Liver (tissue), 3 donors: ENCODE data around the gene CATSPER1.

ENCODE experiments used
- FOXA2 ChIP-seq: IDR thresholded peaks from 2 replicates; pipeline ENCODE4 v1.6.1; 2016; ENCODE audit warnings: antibody characterized with exemption
- HNF4A ChIP-seq, 2 donors: conservative IDR thresholded peaks; 2 replicates each; pipeline ENCODE4 v1.6.1; 2016; ENCODE audit warnings: antibody characterized with exemption in 2 of 2, mild to moderate bottlenecking in 2 of 2
- NR2F2 ChIP-seq: IDR thresholded peaks from 2 replicates; pipeline ENCODE4 v1.6.1; 2016; ENCODE audit warnings: antibody characterized with exemption
- RAD21 ChIP-seq, 2 donors: IDR thresholded peaks; 2 replicates each; pipeline ENCODE4 v1.6.1; 2016; ENCODE audit warnings: antibody characterized with exemption in 2 of 2, mild to moderate bottlenecking in 2 of 2
- SP1 ChIP-seq: IDR thresholded peaks from 2 replicates; pipeline ENCODE4 v1.6.1; 2018; ENCODE audit warnings: antibody characterized with exemption, mild to moderate bottlenecking
- TAF1 ChIP-seq: conservative IDR thresholded peaks from 2 replicates; pipeline ENCODE4 v1.6.1; 2016; ENCODE audit warnings: antibody characterized with exemption, mild to moderate bottlenecking
- YY1 ChIP-seq: IDR thresholded peaks from 2 replicates; pipeline ENCODE4 v1.6.1; 2016; ENCODE audit warnings: antibody characterized with exemption, mild to moderate bottlenecking
- TF ChIP-seq, protein P1 (sequence below): fragments of 150-350 bp; IDR thresholded peaks from 2 replicates; pipeline ENCODE4 v1.5.1; 2017; ENCODE audit warnings: improper control_type of control experiment, low read depth, low read length; ENCODE audit not compliant: missing input control
- TF ChIP-seq, protein P2 (sequence below): IDR thresholded peaks from 2 replicates; pipeline ENCODE4 v1.6.1; 2016; ENCODE audit warnings: antibody characterized with exemption
- TF ChIP-seq, protein P3 (sequence below): IDR thresholded peaks from 2 replicates; pipeline ENCODE4 v1.6.1; 2016; ENCODE audit warnings: antibody characterized with exemption
- TF ChIP-seq, protein P4 (sequence below): IDR thresholded peaks from 2 replicates; pipeline ENCODE4 v1.6.1; 2016; ENCODE audit warnings: antibody characterized with exemption, mild to moderate bottlenecking
- TF ChIP-seq, protein P5 (sequence below): IDR thresholded peaks from 2 replicates; pipeline ENCODE4 v1.6.1; 2016; ENCODE audit warnings: antibody characterized with exemption
- donor health status: healthy.
- donor health status: healthy.

DNA sequence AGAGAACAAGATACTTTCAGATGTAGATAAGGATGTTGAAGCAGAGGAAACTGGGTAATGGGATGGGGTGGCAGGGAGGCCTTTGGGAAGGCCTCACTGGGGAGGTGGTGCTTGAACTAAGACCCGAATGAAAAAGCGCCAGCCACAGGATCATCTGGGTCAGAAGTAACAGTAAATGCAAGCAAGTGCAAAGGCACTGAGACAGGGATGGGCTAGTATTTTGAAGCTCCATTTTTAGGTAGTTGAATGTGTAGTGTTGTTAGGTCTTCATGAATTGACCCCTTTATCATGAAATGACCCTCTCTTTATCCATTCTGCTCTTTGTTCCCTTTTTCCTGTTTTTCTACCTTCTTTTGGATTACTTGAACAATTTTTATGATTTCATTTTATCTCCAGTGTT, 37.6 kb upstream of the CATSPER1 start:
- TF ChIP-seq, protein P1, sequence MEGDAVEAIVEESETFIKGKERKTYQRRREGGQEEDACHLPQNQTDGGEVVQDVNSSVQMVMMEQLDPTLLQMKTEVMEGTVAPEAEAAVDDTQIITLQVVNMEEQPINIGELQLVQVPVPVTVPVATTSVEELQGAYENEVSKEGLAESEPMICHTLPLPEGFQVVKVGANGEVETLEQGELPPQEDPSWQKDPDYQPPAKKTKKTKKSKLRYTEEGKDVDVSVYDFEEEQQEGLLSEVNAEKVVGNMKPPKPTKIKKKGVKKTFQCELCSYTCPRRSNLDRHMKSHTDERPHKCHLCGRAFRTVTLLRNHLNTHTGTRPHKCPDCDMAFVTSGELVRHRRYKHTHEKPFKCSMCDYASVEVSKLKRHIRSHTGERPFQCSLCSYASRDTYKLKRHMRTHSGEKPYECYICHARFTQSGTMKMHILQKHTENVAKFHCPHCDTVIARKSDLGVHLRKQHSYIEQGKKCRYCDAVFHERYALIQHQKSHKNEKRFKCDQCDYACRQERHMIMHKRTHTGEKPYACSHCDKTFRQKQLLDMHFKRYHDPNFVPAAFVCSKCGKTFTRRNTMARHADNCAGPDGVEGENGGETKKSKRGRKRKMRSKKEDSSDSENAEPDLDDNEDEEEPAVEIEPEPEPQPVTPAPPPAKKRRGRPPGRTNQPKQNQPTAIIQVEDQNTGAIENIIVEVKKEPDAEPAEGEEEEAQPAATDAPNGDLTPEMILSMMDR, result no peak
- TF ChIP-seq, protein P2, sequence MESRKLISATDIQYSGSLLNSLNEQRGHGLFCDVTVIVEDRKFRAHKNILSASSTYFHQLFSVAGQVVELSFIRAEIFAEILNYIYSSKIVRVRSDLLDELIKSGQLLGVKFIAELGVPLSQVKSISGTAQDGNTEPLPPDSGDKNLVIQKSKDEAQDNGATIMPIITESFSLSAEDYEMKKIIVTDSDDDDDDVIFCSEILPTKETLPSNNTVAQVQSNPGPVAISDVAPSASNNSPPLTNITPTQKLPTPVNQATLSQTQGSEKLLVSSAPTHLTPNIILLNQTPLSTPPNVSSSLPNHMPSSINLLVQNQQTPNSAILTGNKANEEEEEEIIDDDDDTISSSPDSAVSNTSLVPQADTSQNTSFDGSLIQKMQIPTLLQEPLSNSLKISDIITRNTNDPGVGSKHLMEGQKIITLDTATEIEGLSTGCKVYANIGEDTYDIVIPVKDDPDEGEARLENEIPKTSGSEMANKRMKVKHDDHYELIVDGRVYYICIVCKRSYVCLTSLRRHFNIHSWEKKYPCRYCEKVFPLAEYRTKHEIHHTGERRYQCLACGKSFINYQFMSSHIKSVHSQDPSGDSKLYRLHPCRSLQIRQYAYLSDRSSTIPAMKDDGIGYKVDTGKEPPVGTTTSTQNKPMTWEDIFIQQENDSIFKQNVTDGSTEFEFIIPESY, result no peak
- TF ChIP-seq RAD21 (IDR thresholded peaks at IDR 0.05) (no peak), NR2F2 (no peak), TAF1 (no peak), YY1 (no peak), FOXA2 (no peak), HNF4A (conservative IDR thresholded peaks at IDR 0.05) (no peak), SP1 (no peak)
- TF ChIP-seq, protein P3, sequence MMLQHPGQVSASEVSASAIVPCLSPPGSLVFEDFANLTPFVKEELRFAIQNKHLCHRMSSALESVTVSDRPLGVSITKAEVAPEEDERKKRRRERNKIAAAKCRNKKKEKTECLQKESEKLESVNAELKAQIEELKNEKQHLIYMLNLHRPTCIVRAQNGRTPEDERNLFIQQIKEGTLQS, result no peak
- TF ChIP-seq, protein P4, sequence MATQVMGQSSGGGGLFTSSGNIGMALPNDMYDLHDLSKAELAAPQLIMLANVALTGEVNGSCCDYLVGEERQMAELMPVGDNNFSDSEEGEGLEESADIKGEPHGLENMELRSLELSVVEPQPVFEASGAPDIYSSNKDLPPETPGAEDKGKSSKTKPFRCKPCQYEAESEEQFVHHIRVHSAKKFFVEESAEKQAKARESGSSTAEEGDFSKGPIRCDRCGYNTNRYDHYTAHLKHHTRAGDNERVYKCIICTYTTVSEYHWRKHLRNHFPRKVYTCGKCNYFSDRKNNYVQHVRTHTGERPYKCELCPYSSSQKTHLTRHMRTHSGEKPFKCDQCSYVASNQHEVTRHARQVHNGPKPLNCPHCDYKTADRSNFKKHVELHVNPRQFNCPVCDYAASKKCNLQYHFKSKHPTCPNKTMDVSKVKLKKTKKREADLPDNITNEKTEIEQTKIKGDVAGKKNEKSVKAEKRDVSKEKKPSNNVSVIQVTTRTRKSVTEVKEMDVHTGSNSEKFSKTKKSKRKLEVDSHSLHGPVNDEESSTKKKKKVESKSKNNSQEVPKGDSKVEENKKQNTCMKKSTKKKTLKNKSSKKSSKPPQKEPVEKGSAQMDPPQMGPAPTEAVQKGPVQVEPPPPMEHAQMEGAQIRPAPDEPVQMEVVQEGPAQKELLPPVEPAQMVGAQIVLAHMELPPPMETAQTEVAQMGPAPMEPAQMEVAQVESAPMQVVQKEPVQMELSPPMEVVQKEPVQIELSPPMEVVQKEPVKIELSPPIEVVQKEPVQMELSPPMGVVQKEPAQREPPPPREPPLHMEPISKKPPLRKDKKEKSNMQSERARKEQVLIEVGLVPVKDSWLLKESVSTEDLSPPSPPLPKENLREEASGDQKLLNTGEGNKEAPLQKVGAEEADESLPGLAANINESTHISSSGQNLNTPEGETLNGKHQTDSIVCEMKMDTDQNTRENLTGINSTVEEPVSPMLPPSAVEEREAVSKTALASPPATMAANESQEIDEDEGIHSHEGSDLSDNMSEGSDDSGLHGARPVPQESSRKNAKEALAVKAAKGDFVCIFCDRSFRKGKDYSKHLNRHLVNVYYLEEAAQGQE, result no peak
- TF ChIP-seq, protein P5, sequence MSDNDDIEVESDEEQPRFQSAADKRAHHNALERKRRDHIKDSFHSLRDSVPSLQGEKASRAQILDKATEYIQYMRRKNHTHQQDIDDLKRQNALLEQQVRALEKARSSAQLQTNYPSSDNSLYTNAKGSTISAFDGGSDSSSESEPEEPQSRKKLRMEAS, result no peak
